ENCODE data around the gene TFB2M.

GRCh38 chr1:246573491-246573890, 7.4 kb upstream of the TFB2M start:
- TF ChIP-seq CTCF (IDR thresholded peaks at IDR 0.05; ENCODE audit: low read depth, low read length) (no peak), EZH2phosphoT487 (IDR thresholded peaks at IDR 0.05; ENCODE audit: low read depth) (no peak)
